PC-9 (cell line): Measurements from ENCODE around the gene LDLRAD3. TPM values are rescaled to one million over a fixed set of nuclear protein-coding genes. Genes with fewer than 3 reads are reported as not detected.
"Not testable (repeated sequence)": the region's sequence is repeated elsewhere in the genome, so short reads cannot be mapped to it uniquely, and the experiment has no call there.

Experiments
- BruUV-seq: library from RNA; stranded (reverse); fragments of 400-500 nt; replicated peaks from 2 replicates; lab custom pipeline; 2021; lab: Mats Ljungman, UMichigan
- CTCF ChIA-PET: fragments of 300-600 bp; sonication (Branson Sonifier 250); formaldehyde crosslinking; loops from one replicate; lab custom pipeline; 2022; ENCODE audit warnings: antibody characterized with exemption; lab: Charles Lee
- POLR2A ChIA-PET: fragments of 300-600 bp; sonication (Branson Sonifier 250); formaldehyde crosslinking; loops from one replicate; lab custom pipeline; 2022; ENCODE audit warnings: antibody characterized with exemption; ENCODE audit not compliant: unreplicated experiment; lab: Charles Lee
- DNase-seq, 2 experiments: peaks; one replicate each; pipeline versions ENCODE4 v3.0.0 to v3.0.0-alpha.2; 2015 to 2022; ENCODE audit warnings: mixed read lengths in 1 of 2
- H2AFZ ChIP-seq: fragments of 200-600 bp; sonication (generic); 2 replicates; pipeline ENCODE4 v1.8.1; 2017; ENCODE audit warnings: antibody characterized with exemption
- H3F3A ChIP-seq: fragments of 200-600 bp; sonication (generic); 2 replicates; pipeline ENCODE4 v1.8.1; 2017; ENCODE audit warnings: antibody characterized with exemption, mild to moderate bottlenecking, low read depth; ENCODE audit not compliant: insufficient read depth
- H3K27ac ChIP-seq: fragments of 200-600 bp; sonication (generic); 2 replicates; pipeline ENCODE4 v1.6.1; 2016; ENCODE audit warnings: mixed run types
- H3K27me3 ChIP-seq: fragments of 200-600 bp; sonication (generic); 2 replicates; pipeline ENCODE4 v1.6.1; 2016; ENCODE audit warnings: low read depth, mixed run types; ENCODE audit not compliant: insufficient read depth
- H3K36me3 ChIP-seq: fragments of 200-600 bp; sonication (generic); 2 replicates; pipeline ENCODE4 v1.6.1; 2016; ENCODE audit warnings: low read depth, mixed run types
- H3K4me1 ChIP-seq: fragments of 200-600 bp; sonication (generic); replicated peaks from 2 replicates; pipeline ENCODE4 v1.6.1; 2016; ENCODE audit warnings: mixed run types; ENCODE audit not compliant: insufficient read depth
- H3K4me2 ChIP-seq: fragments of 200-600 bp; sonication (generic); 2 replicates; pipeline ENCODE4 v1.6.1; 2017; ENCODE audit warnings: mixed run types
- H3K4me3 ChIP-seq: fragments of 200-600 bp; sonication (generic); 2 replicates; pipeline ENCODE4 v1.6.1; 2016; ENCODE audit warnings: mixed run types
- H3K79me2 ChIP-seq: fragments of 200-600 bp; sonication (generic); 2 replicates; pipeline ENCODE4 v1.6.1; 2017; ENCODE audit warnings: low read depth, mixed run types
- H3K9me2 ChIP-seq: fragments of 200-600 bp; sonication (generic); 2 replicates; pipeline ENCODE4 v1.8.1; 2017; ENCODE audit warnings: mild to moderate bottlenecking; ENCODE audit not compliant: insufficient read depth
- H3K9me3 ChIP-seq: fragments of 200-600 bp; sonication (generic); 2 replicates; pipeline ENCODE4 v1.8.1; 2016; ENCODE audit warnings: low read depth; ENCODE audit not compliant: insufficient read depth
- H4K20me1 ChIP-seq: fragments of 200-600 bp; sonication (generic); 2 replicates; pipeline ENCODE4 v1.8.1; 2017; ENCODE audit not compliant: insufficient read depth
- CTCF ChIP-seq: fragments of 200-600 bp; sonication (generic); conservative IDR thresholded peaks from 2 replicates; pipeline ENCODE4 v1.6.1; 2017; ENCODE audit warnings: mixed run types, antibody characterized with exemption, mild to moderate bottlenecking, moderate library complexity
- EZH2 ChIP-seq: fragments of 200-600 bp; sonication (generic); IDR thresholded peaks from 2 replicates; pipeline ENCODE4 v1.8.0; 2017; ENCODE audit warnings: antibody characterized with exemption, low read depth
- intact Hi-C: fragments of 100-400 bp; cut with micrococcal nuclease; formaldehyde crosslinking; loops from one replicate; pipeline ENCODE4 v1.10.0; 2022; ENCODE audit not compliant: unreplicated experiment
- total RNA-seq: library from RNA; stranded (reverse); gene quantifications from 2 replicates; pipeline ENCODE4 v1.2.3, GENCODE V29; 2021

The LDLRAD3 gene
- total RNA-seq, 1 experiment from 2014 or later: 15.9 TPM

GRCh38 chr11:35907648-35908431 lies 36.0 kb upstream of the LDLRAD3 start:
- no peaks in the 10 kb centered on the region for H3K9me2 ChIP-seq
- H4K20me1 ChIP-seq: 0 out of 2 replicates have a peak, but pooled peaks cover 2% of the 10 kb centered on the region
- no TSS peak for BruUV-seq
- no peaks in the 10 kb centered on the region for H3K36me3 ChIP-seq
- H3K4me1 ChIP-seq: peaks cover 18% of the 10 kb centered on the region
- H2AFZ ChIP-seq: no peak overlapping the region
- ChIA-PET CTCF (interaction anchor here (0.6 kb wide), 1 partner anchor 86 kb away, joined by 4 read pairs; no protein-coding TSS in a partner anchor), POLR2A (interaction anchor here (0.8 kb wide), 1 partner anchor 14 kb away, joined by 8 read pairs; no protein-coding TSS in a partner anchor)
- H3K9me3 ChIP-seq: peaks cover 4% of the 10 kb centered on the region
- TF ChIP-seq CTCF (no peak), EZH2 (no peak)
- H3K4me3 ChIP-seq: no peak overlapping the region
- H3K27me3 ChIP-seq: no peaks in the 10 kb centered on the region
- peak in 1 of 2 experiments; percentile 81 for DNase-seq
- intact Hi-C loops: no loop called here
- peak overlapping the region; percentile 30 for H3K4me2 ChIP-seq
- peak overlapping the region; percentile 28; the same call in 1 of the 2 replicates for H3K27ac ChIP-seq
- no peaks in the 10 kb centered on the region for H3K79me2 ChIP-seq
- peaks cover 24% of the 10 kb centered on the region for H3F3A ChIP-seq

- peaks cover 24% of the 10 kb centered on the region for H3F3A ChIP-seq
- H4K20me1 ChIP-seq, BruUV-seq, H3K79me2 ChIP-seq, CTCF ChIA-PET, H3K27me3 ChIP-seq, H3K9me2 ChIP-seq, H3K9me3 ChIP-seq, H2AFZ ChIP-seq, H3K36me3 ChIP-seq, intact Hi-C loops, H3K4me3 ChIP-seq: not testable (repeated sequence)
- peak overlapping the region; percentile 28; the same call in 1 of the 2 replicates for H3K27ac ChIP-seq
- H3K4me2 ChIP-seq: peak overlapping the region; percentile 30
- H3K4me1 ChIP-seq: peaks cover 18% of the 10 kb centered on the region
- DNase-seq: peak in 1 of 2 experiments; percentile 16
- POLR2A ChIA-PET: interaction anchor here (0.8 kb wide), 1 partner anchor 13 kb away, joined by 8 read pairs; no protein-coding TSS in a partner anchor
Measured at GRCh38 chr11:35908432-35908771, 35.5 kb upstream of the LDLRAD3 start.

GRCh38 chr11:35909511-35910265 lies 34.2 kb upstream of the LDLRAD3 start:
- Histone ChIP-seq H3F3A (peaks cover 24% of the 10 kb centered on the region), H3K9me2 (no peaks in the 10 kb centered on the region), H4K20me1 (0 out of 2 replicates have a peak, but pooled peaks cover 2% of the 10 kb centered on the region), H3K4me3 (no peak overlapping the region), H3K36me3 (no peaks in the 10 kb centered on the region), H3K9me3 (no peaks in the 10 kb centered on the region; the same call in 1 of the 2 replicates), H3K79me2 (no peaks in the 10 kb centered on the region), H3K4me2 (no peak overlapping the region), H3K27ac (no peak overlapping the region), H3K4me1 (peaks cover 18% of the 10 kb centered on the region), H2AFZ (no peak overlapping the region), H3K27me3 (no peaks in the 10 kb centered on the region)
- no TSS peak for BruUV-seq
- no peak for DNase-seq
- intact Hi-C loops: no loop called here
- TF ChIP-seq CTCF (no peak), EZH2 (no peak)
- CTCF ChIA-PET: no interaction called here
- POLR2A ChIA-PET: interaction anchor here (0.6 kb wide), 1 partner anchor 105 kb away, joined by 5 read pairs; no protein-coding TSS in a partner anchor
